Lower leg skin (tissue), 3 donors: Measurements from ENCODE around the gene FCGBP.
"Not testable (repeated sequence)": the region's sequence is repeated elsewhere in the genome, so short reads cannot be mapped to it uniquely, and the experiment has no call there.

Experiments used
- CTCF ChIP-seq, 3 donors: fragments of 450-650 bp; IDR thresholded peaks; one replicate each; pipeline ENCODE4 v1.5.1; 2016; ENCODE audit warnings: antibody characterized with exemption in 3 of 3, mild to moderate bottlenecking in 3 of 3, moderate library complexity in 2 of 3
- POLR2A ChIP-seq, 2 donors: fragments of 450-650 bp; IDR thresholded peaks; one replicate each; pipeline ENCODE4 v1.6.1; 2016 to 2017; ENCODE audit warnings: antibody characterized with exemption in 2 of 2, mild to moderate bottlenecking in 1 of 2, moderate library complexity in 1 of 2

GRCh38 chr19:39898858-39899257 is 35.6 kb downstream of the FCGBP start:
- not testable (repeated sequence) for TF ChIP-seq CTCF, POLR2A (IDR thresholded peaks at IDR 0.05)
